Measurements from ENCODE around the gene TTYH1.

The TTYH1 gene

DNA sequence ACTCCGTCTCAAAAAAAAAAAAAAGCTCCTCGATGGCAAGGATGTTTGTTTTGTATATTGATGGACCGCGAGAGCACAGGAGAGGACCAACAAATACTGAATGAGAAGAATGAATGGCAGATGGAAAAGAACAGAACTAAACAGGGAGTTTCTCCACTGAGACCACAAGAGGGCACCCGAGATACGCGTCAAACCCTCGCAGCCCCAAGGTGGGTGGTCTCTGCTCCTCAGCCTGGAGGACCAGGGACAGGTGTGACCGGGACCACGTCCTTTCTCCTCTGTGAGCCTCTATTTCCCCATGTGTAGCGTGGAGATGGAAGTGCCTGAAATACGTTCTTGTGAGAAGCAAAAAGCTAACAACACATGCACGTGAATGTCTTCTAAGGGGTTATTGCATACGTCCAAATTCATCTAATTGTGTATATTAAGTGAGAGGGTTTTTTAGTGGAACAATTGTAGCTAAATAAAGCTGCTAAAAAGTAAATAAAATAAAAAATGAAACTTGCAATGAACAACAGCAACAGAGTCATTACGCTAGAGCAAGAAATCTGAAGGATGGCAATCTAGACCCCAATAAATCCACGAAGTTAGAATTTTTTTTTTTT, 66.2 kb downstream of the TTYH1 start:
- TF ChIP-seq CTCF (IDR thresholded peaks at IDR 0.05; ENCODE audit: low read depth, low read length), result peak; percentile 82
- no peak overlapping the region for H3K4me3 ChIP-seq (ENCODE audit: low read depth, low read length)

- H3K4me3 ChIP-seq (ENCODE audit: low read depth, low read length), result no peak overlapping the region
- TF ChIP-seq CTCF (IDR thresholded peaks at IDR 0.05; ENCODE audit: low read depth, low read length), result no peak
Observed at GRCh38 chr19:54482889-54483288, 67.6 kb downstream of the TTYH1 start.

- TF ChIP-seq CTCF (IDR thresholded peaks at IDR 0.05; ENCODE audit: low read depth, low read length), result no peak
- H3K4me3 ChIP-seq (ENCODE audit: low read depth, low read length), result no peak overlapping the region
Observed at GRCh38 chr19:54484451-54484850, 69.2 kb downstream of the TTYH1 start.

GRCh38 chr19:54485851-54486250, 70.6 kb downstream of the TTYH1 start:
- no peak overlapping the region for H3K4me3 ChIP-seq (ENCODE audit: low read depth, low read length)
- TF ChIP-seq CTCF (IDR thresholded peaks at IDR 0.05; ENCODE audit: low read depth, low read length), result no peak

Measured in WI38 (cell line).